ENCODE results near the gene NOG.

GRCh38 chr17:56548661-56549060 is 44.8 kb upstream of the NOG start:
- TF ChIP-seq, protein P1, sequence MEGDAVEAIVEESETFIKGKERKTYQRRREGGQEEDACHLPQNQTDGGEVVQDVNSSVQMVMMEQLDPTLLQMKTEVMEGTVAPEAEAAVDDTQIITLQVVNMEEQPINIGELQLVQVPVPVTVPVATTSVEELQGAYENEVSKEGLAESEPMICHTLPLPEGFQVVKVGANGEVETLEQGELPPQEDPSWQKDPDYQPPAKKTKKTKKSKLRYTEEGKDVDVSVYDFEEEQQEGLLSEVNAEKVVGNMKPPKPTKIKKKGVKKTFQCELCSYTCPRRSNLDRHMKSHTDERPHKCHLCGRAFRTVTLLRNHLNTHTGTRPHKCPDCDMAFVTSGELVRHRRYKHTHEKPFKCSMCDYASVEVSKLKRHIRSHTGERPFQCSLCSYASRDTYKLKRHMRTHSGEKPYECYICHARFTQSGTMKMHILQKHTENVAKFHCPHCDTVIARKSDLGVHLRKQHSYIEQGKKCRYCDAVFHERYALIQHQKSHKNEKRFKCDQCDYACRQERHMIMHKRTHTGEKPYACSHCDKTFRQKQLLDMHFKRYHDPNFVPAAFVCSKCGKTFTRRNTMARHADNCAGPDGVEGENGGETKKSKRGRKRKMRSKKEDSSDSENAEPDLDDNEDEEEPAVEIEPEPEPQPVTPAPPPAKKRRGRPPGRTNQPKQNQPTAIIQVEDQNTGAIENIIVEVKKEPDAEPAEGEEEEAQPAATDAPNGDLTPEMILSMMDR (IDR thresholded peaks at IDR 0.05 in 4 of 5, conservative IDR thresholded peaks at IDR 0.05 in 1 of 5) = no peak
- TF ChIP-seq POLR2A (IDR thresholded peaks at IDR 0.05) = no peak
